Body of pancreas (tissue), 4 donors: Measurements from ENCODE around the gene MYO16.

Experiments
- CTCF ChIP-seq, 7 experiments: fragments of 450-650 bp in 4 of 7; fragments of 200-600 bp in 3 of 7; sonication (generic) in 3 of 7; IDR thresholded peaks; one replicate each; pipeline ENCODE4 v1.5.1; 2016 to 2019; ENCODE audit warnings: antibody characterized with exemption in 7 of 7
- POLR2A ChIP-seq, 3 donors: fragments of 450-650 bp; IDR thresholded peaks; one replicate each; pipeline ENCODE4 v1.6.1; 2016; ENCODE audit warnings: antibody characterized with exemption in 3 of 3, mild to moderate bottlenecking in 2 of 3

- TF ChIP-seq CTCF (IDR thresholded peaks at IDR 0.05) = no peak
- TF ChIP-seq POLR2A (IDR thresholded peaks at IDR 0.05) = no peak
Observed at GRCh38 chr13:108743522-108743921, 114.1 kb downstream of the MYO16 start.
